GM10266 (cell line): Measurements from ENCODE around the gene PACSIN1.

Experiments used
- DNase-seq: peaks from one replicate; pipeline ENCODE4 v3.0.0; 2012; ENCODE audit errors: extremely low spot score
- TF ChIP-seq, protein P1 (sequence below): IDR thresholded peaks from 2 replicates; pipeline ENCODE4 v1.5.1; 2012; ENCODE audit warnings: mild to moderate bottlenecking, low read depth; ENCODE audit not compliant: control insufficient read depth, insufficient read depth; ENCODE audit errors: missing control alignments

The PACSIN1 gene

DNA sequence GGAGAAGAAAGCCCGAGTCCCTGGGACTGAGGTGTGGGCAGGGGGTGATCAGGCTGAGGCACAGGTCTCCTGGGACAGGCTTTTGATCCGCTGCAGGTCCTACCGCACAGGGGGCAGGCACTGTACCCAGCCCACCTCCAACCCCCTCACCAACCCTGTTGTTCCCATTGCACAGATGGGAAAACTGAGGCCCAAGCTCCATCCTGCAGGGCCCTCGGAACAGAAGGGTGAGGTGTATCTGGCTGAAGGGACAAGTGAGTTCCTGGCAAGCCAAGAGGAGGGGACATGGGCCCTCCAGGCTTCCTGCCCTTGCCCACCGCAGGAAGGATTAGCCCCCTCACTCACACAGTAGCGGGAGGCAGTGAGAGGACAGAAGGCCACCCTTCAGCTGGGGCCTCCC is 106.7 kb downstream of the PACSIN1 start:
- TF ChIP-seq, protein P1, sequence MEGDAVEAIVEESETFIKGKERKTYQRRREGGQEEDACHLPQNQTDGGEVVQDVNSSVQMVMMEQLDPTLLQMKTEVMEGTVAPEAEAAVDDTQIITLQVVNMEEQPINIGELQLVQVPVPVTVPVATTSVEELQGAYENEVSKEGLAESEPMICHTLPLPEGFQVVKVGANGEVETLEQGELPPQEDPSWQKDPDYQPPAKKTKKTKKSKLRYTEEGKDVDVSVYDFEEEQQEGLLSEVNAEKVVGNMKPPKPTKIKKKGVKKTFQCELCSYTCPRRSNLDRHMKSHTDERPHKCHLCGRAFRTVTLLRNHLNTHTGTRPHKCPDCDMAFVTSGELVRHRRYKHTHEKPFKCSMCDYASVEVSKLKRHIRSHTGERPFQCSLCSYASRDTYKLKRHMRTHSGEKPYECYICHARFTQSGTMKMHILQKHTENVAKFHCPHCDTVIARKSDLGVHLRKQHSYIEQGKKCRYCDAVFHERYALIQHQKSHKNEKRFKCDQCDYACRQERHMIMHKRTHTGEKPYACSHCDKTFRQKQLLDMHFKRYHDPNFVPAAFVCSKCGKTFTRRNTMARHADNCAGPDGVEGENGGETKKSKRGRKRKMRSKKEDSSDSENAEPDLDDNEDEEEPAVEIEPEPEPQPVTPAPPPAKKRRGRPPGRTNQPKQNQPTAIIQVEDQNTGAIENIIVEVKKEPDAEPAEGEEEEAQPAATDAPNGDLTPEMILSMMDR = no peak

DNA sequence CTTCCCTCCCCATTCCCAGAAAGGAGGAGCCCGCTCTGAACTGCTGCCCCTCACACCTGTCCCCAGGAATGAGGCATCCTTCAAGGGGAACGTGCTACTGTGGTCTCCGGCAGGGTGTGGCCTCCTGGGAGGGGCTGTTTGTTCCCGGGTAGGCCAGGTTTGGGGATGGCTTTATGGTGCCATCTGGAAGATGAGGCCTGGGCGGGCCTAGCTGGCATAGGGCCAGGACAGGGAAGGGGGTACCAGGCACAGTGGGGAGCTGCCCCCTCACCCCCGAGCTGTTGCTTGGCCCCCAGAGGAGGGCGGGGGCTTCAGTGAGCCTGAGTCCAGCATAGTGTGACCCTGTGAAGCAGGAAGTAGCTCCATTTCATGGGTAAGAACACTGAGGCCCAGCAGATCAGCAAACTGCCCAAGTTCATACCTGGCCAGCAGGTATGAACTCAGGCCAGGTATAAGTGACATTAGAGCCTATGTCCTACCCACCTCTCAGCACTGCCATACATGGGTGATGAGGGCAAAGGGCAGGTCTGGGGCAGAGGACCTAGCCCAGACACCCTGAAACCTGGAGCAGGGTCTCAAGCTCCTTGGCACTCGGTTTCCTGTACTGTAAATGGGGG is 107.8 kb downstream of the PACSIN1 start:
- DNase-seq = no peak
- TF ChIP-seq, protein P1 = no peak

More for the DNA sequence above, 106.7 kb downstream of the PACSIN1 start:
- no peak for DNase-seq

DNA sequence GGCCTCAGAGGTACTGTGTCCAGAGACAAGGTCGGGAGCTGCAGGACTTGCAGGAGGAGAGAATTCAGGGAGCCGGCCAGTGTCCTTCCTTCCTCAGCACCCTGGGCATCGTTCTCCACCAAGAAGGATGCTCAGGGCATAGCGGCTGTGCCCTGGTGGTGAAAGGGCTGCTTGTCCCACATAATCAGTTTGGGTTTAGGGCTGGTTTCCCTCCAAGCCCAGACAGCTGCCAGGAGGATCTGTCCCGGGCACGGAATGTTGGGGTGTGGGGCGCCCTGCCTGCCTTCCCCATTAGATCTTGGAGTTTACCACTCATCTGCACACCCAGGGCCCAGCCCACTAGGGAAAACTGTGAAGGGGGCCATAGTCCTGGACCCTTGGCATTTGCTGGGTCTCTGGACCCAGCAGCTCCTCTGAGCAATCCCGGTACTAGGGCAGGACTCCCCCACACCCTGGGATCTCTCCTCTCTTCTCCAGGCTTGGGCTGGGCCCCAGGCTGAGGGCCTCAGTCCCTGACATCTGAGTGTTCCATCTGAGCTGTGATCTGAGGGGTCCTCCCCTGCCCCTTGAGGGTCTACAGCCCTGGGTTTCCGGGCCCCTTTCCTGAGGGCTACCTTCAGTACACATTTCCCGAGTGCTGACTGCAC is 108.9 kb downstream of the PACSIN1 start:
- DNase-seq = no peak
- TF ChIP-seq, protein P1 = no peak

DNA sequence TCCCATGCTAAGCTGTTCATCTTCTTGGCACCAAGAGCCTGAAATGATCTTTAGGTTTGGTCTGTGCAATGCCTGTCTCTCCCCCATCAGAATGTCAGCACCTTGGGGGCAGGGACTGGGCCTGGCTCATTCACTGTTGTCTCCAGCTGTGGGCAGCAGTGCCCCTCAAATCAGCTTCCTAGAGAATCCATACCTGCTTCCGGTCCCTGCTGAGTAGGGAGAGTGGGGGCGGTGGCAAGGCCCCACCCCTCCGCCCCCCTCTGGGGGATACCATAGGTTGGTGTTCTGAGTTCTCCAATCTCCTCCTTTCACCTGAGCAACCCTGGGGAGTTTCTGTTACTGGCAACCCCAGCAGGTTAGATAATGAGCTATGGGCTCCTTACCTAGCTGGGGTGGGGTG is 109.5 kb downstream of the PACSIN1 start:
- DNase-seq = no peak
- TF ChIP-seq, protein P1 = no peak

DNA sequence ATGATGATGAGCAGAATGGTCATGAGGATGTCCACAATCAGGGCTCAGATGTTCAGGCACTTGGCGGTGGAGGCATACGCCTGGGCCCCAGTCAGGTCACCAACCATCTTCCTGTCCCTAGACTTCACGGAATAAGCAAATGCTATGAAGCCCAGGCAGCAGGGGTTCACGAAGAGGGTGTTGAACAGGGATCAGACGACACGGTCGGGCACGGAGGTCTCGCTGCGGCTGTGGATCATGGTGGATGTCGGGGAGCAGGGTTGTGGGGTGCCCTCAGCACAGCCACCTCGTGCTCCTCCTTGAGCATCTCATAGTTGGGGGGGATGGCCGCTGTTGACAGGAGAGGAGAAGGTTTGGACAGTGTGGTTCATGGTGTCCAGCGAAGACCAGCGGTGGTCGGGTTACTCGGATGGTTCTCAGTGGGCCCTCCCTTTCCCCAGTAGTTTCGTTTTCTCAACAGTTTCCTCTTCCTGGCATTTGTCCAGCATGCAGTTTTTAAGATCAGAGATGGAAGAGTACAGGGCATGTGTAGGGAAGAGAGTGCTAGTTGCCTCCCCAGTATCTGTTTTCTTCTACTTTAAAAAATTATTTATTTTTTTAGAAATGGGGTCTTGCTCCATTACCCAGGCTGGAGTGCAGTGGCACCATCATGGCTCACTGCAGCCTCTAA is 110.5 kb downstream of the PACSIN1 start:
- TF ChIP-seq, protein P1 = no peak
- no peak for DNase-seq

DNA sequence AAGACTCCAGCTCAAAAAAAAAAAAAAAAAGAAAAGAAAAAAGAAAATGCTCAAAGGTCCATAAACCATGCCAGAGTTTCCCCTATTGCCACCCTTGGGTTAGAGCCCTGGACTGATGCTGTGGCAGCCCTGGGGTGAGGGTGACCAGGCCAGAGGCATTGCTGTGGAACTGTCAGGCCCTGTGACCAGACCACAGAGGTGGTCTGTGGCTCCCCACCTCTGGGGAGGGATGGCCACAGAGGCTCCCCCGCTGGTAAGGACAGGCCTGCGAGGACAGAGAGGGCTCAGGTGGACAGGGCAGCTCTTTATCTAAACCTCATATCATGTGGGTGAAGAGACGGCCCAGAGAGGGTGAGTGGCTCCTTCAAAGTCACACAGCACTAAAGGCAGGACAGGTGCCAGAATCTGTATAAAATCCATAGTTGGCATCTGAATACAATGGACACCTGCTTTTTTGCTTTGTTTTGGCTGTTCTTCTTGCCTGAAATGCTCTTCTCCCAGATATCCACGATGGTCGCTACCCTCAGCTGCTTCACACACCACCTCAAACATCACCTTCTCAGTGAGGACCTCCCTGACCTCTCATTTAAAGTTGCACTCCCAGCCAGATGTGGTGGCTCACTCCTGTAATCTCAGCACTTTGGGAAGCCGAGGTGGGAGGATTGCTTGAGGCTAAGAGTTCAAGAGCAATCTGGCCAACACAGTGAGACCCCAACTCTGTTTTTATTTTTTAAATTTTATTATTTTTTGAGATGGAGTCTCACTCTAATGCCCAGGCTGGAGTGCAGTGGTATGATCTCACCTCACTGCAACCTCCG is 112.8 kb downstream of the PACSIN1 start:
- TF ChIP-seq, protein P1 = no peak
- DNase-seq = no peak
